Measurements from ENCODE around the gene TNFRSF19.

GRCh38 chr13:23600534-23600933 is 30.3 kb downstream of the TNFRSF19 start:
- no peak for TF ChIP-seq EZH2 (IDR thresholded peaks at IDR 0.05; ENCODE audit: borderline replicate concordance, low read length)
- no peak for TF ChIP-seq CTCF (conservative IDR thresholded peaks at IDR 0.05 in 1 of 2, IDR thresholded peaks at IDR 0.05 in 1 of 2; ENCODE audit: extremely low read depth in 1 of 2, insufficient read depth in 1 of 2, low read depth in 1 of 2, low read length in 2 of 2)

Measured in mammary epithelial cell (primary cell).